DND-41 (cell line): ENCODE measurements around the gene SEMA5B.

Experiments used
- ATAC-seq: fragments of 200-7000 bp; cut with Tn5 transposase; 3 replicates; pipeline ENCODE4 v1.9.1; 2021; ENCODE audit warnings: low read depth; ENCODE audit not compliant: insufficient read depth
- DNase-seq: peaks from one replicate; pipeline ENCODE4 v3.0.0-alpha.2; 2020
- H2AFZ ChIP-seq: 2 replicates; pipeline ENCODE4 v1.6.0; 2012; ENCODE audit warnings: low read depth, low read length
- H3K27ac ChIP-seq: 2 replicates; pipeline ENCODE4 v1.5.1; 2012; ENCODE audit warnings: low read length, inconsistent platforms
- H3K27me3 ChIP-seq: fragments of 200-600 bp; sonication (generic); 2 replicates; pipeline ENCODE4 v1.6.0; 2012; ENCODE audit warnings: low read length, mild to moderate bottlenecking, inconsistent platforms; ENCODE audit not compliant: insufficient read depth, poor library complexity
- H3K36me3 ChIP-seq: 2 replicates; pipeline ENCODE4 v1.5.1; 2012; ENCODE audit warnings: low read length, inconsistent platforms; ENCODE audit not compliant: insufficient read depth
- H3K4me1 ChIP-seq: 2 replicates; pipeline ENCODE4 v1.5.1; 2012; ENCODE audit warnings: mild to moderate bottlenecking, low read length; ENCODE audit not compliant: insufficient read depth
- H3K4me2 ChIP-seq: 2 replicates; pipeline ENCODE4 v1.6.0; 2012; ENCODE audit warnings: mild to moderate bottlenecking, moderate library complexity, low read length, inconsistent platforms; ENCODE audit not compliant: insufficient read depth
- H3K4me3 ChIP-seq, 2 experiments: fragments of 200-600 bp in 1 of 2; shearing (Covaris generic) in 1 of 2; 2 replicates each; pipeline ENCODE4 v1.5.1; 2012 to 2016; ENCODE audit warnings: inconsistent platforms in 2 of 2, low read length in 2 of 2, mild to moderate bottlenecking in 2 of 2, low read depth in 1 of 2, moderate library complexity in 1 of 2
- H3K79me2 ChIP-seq: 2 replicates; pipeline ENCODE4 v1.6.0; 2012; ENCODE audit warnings: low read length, inconsistent platforms; ENCODE audit not compliant: insufficient read depth
- H3K9ac ChIP-seq: 2 replicates; pipeline ENCODE4 v1.6.0; 2012; ENCODE audit warnings: low read depth, mild to moderate bottlenecking, inconsistent platforms, low read length, moderate library complexity
- H3K9me3 ChIP-seq: 2 replicates; pipeline ENCODE4 v1.5.1; 2012; ENCODE audit warnings: low read length, moderate library complexity, mild to moderate bottlenecking, inconsistent platforms; ENCODE audit not compliant: insufficient read depth, severe bottlenecking
- H4K20me1 ChIP-seq: 2 replicates; pipeline ENCODE4 v1.6.0; 2012; ENCODE audit warnings: low read length; ENCODE audit not compliant: insufficient read depth
- EZH2 ChIP-seq: IDR thresholded peaks from 3 replicates; pipeline ENCODE4 v1.6.1; 2012; ENCODE audit warnings: borderline replicate concordance, low read depth, mild to moderate bottlenecking, moderate library complexity, low read length, inconsistent platforms; ENCODE audit not compliant: severe bottlenecking
- TF ChIP-seq, protein P1 (sequence below): IDR thresholded peaks from 2 replicates; pipeline ENCODE4 v1.5.1; 2012; ENCODE audit warnings: borderline replicate concordance, low read length, moderate library complexity, mild to moderate bottlenecking; ENCODE audit not compliant: poor library complexity, severe bottlenecking; ENCODE audit errors: extremely low read depth

SEMA5B gene

DNA sequence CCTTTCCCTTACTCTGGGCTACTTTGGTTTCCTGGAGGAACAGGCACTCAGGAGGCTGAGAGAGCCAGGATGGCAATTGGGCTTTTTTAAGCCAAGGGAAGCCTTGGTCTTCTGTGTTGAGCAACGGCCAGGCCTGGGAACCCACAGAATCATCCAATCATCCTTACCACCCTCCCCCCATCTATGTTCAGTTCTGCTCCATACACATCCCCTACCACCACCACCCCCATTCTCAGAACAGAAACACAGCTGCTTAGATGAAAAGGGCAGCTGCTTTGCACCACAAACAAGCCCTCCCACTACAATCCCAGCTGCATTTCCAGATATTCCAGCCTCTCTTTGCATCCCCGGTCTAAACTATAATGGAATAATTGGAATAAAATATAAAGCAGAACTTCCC lies 21.0 kb downstream of the SEMA5B start:
- no peak for TF ChIP-seq EZH2
- TF ChIP-seq, protein P1, sequence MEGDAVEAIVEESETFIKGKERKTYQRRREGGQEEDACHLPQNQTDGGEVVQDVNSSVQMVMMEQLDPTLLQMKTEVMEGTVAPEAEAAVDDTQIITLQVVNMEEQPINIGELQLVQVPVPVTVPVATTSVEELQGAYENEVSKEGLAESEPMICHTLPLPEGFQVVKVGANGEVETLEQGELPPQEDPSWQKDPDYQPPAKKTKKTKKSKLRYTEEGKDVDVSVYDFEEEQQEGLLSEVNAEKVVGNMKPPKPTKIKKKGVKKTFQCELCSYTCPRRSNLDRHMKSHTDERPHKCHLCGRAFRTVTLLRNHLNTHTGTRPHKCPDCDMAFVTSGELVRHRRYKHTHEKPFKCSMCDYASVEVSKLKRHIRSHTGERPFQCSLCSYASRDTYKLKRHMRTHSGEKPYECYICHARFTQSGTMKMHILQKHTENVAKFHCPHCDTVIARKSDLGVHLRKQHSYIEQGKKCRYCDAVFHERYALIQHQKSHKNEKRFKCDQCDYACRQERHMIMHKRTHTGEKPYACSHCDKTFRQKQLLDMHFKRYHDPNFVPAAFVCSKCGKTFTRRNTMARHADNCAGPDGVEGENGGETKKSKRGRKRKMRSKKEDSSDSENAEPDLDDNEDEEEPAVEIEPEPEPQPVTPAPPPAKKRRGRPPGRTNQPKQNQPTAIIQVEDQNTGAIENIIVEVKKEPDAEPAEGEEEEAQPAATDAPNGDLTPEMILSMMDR = no peak
- H3K9ac ChIP-seq = no peak overlapping the region
- no peak overlapping the region for H3K4me3 ChIP-seq
- H2AFZ ChIP-seq = no peak overlapping the region
- no peak overlapping the region for H3K4me2 ChIP-seq
- no peaks in the 10 kb centered on the region for H3K9me3 ChIP-seq
- H4K20me1 ChIP-seq = no peaks in the 10 kb centered on the region
- no peaks in the 10 kb centered on the region for H3K36me3 ChIP-seq
- peaks cover 13% of the 10 kb centered on the region for H3K27me3 ChIP-seq
- no peak overlapping the region for H3K27ac ChIP-seq
- ATAC-seq (peak; percentile 56), DNase-seq (no peak)
- H3K79me2 ChIP-seq = no peaks in the 10 kb centered on the region
- no peaks in the 10 kb centered on the region for H3K4me1 ChIP-seq

DNA sequence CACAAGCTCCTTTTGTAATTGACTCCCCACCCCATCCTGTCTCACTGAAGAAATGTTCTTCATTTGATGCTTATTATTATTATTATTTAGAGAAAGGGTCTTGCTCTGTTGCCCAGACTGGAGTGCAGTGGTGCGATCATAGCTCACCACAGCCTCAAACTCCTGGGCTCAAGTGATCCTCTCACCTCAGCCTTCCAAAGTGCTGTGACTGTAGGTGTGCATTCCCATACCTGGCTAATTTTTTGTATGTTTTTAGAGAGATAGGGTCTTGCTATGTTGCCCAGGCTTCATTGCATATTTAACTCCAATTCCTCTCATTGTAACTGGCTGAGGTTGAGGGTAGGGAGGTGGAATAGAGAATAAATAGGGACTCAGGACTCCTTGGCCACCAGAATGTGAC lies 22.3 kb downstream of the SEMA5B start:
- Histone ChIP-seq H3K27ac (no peak overlapping the region), H3K79me2 (no peaks in the 10 kb centered on the region), H3K9me3 (no peaks in the 10 kb centered on the region), H3K36me3 (no peaks in the 10 kb centered on the region), H2AFZ (no peak overlapping the region), H4K20me1 (no peaks in the 10 kb centered on the region), H3K4me2 (no peak overlapping the region), H3K27me3 (peaks cover 13% of the 10 kb centered on the region), H3K4me3 (no peak overlapping the region), H3K9ac (no peak overlapping the region), H3K4me1 (no peaks in the 10 kb centered on the region)
- ATAC-seq (no peak), DNase-seq (no peak)
- no peak for TF ChIP-seq EZH2
- TF ChIP-seq, protein P1 = no peak

DNA sequence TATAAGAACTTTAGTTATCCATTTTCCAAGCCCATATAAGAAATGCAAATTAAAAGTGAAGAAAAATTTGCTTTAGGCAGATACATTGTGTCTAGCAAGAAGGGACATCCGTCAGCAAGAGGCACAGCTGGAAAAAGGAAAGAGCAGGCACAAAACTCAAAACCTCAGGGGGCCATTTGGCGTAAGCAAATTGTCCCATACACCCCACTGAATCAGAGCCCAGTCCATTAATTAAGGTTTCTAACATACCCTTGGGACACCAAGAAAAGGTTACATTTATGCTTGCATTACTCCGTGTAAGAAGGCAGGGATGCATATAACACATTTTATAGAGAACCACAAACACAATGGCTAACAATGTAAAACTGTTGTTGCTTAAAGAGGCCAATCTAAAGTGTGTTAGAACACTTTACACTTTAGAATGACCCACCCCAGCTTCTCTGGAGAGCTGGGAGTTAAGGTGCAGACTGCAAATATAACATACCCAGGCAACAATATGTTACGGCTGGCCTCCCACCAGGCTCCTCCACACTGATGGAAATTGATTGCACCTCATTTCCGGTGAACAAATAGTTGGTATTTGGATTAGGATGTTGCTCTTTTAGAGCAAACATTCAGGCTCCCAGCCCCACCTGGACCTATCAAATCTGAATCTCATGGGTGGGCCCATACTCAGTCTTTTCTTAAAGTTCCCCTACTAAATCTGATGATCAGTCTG lies 23.2 kb downstream of the SEMA5B start:
- no peak overlapping the region for H3K9ac ChIP-seq
- ATAC-seq = no peak
- H3K79me2 ChIP-seq = no peaks in the 10 kb centered on the region

GRCh38 chr3:123002749-123003497 lies 24.6 kb downstream of the SEMA5B start:
- TF ChIP-seq, protein P1 = no peak
- TF ChIP-seq EZH2 = no peak
- Histone ChIP-seq H3K79me2 (no peaks in the 10 kb centered on the region), H3K4me2 (no peak overlapping the region), H4K20me1 (no peaks in the 10 kb centered on the region), H3K9ac (no peak overlapping the region), H3K36me3 (no peaks in the 10 kb centered on the region), H3K9me3 (no peaks in the 10 kb centered on the region), H3K4me1 (no peaks in the 10 kb centered on the region), H3K27me3 (no peaks in the 10 kb centered on the region), H2AFZ (no peak overlapping the region), H3K27ac (no peak overlapping the region), H3K4me3 (no peak overlapping the region)
- no peak for ATAC-seq
- DNase-seq = no peak

More for the DNA sequence above, 23.2 kb downstream of the SEMA5B start:
- H3K4me2 ChIP-seq = no peak overlapping the region
- DNase-seq = no peak
- no peaks in the 10 kb centered on the region for H4K20me1 ChIP-seq
- H3K27me3 ChIP-seq = peaks cover 8% of the 10 kb centered on the region
- H3K4me1 ChIP-seq = no peaks in the 10 kb centered on the region
- H2AFZ ChIP-seq = no peak overlapping the region
- TF ChIP-seq EZH2 = no peak
- H3K4me3 ChIP-seq = no peak overlapping the region
- no peaks in the 10 kb centered on the region for H3K36me3 ChIP-seq
- H3K27ac ChIP-seq = no peak overlapping the region
- no peaks in the 10 kb centered on the region for H3K9me3 ChIP-seq
